ENCODE data around the gene FBXW2.

Gene FBXW2

GRCh38 chr9:120741191-120741590, 52.0 kb downstream of the FBXW2 start:
- no peak for FAIRE-seq

- FAIRE-seq, result no peak
Measured at GRCh38 chr9:120740132-120740531, 53.1 kb downstream of the FBXW2 start.

- FAIRE-seq, result no peak
Measured at GRCh38 chr9:120737416-120738165, 55.6 kb downstream of the FBXW2 start.

DNA sequence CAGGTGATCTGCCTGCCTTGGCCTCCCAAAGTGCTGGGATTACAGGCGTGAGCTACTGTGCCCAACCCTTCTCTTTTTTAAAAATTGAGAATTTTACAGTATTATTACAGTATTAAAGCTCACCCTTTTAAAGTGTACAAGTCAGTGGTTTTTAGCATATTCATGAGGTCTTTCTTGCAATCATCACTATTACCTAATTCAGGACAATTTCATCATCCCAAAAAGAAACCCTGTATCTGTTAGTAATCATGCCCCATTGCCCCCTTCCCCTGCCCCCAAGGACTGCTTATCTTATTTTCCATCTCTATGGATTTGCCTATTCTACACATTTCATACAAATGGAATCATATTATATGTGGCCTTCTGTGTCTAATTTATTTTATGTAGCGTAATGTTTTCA, 56.3 kb downstream of the FBXW2 start:
- FAIRE-seq, result no peak

GRCh38 chr9:120735415-120736126, 57.6 kb downstream of the FBXW2 start:
- no peak for FAIRE-seq

GRCh38 chr9:120734607-120735410, 58.4 kb downstream of the FBXW2 start:
- no peak for FAIRE-seq

GRCh38 chr9:120733190-120733589, 60.0 kb downstream of the FBXW2 start:
- no peak for FAIRE-seq

DNA sequence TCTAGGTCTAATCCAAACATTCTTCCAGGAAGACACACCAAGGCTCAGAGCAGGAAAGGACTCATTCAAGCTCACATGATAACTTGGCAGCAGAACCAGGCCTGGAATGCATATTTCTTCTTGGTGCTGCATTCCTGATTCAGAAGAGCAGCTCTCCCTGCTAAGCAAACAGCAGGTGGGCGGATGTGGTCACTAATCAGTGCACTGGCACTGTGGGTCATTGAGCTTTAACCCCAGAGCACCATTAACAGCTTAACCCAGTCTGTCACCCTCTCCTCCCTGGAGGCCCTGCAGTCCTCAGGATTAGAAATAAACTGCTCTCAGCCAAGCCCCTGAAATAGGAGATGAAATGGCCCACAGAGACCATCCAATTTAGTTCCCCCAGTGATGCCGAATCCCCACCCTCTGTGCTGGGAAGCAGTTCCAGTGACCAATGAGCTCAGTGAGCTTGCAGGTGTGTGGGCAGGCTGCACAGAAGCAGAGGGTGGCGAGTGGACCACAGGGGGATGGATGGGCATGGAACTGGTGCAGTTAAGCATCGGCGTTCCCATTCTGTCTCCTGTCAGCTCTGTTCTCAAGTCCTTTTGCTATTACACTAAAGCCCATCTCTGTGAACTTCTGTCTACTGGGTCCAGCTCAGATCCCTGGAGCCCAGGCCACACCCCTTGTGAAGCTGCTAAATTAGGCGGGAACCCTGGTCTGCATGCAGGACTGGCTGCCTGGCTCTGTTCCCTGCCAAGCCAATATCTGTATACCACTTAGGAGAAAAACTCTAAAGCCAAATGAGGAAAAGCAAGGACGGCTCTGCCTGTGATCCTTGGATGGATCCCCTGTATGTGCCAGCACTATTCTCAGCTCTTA, 62.3 kb downstream of the FBXW2 start:
- no peak for FAIRE-seq

- FAIRE-seq, result no peak
Measured at GRCh38 chr9:120729791-120730241, 63.4 kb downstream of the FBXW2 start.

- FAIRE-seq, result no peak
Measured at GRCh38 chr9:120726484-120726883, 66.7 kb downstream of the FBXW2 start.

GRCh38 chr9:120725907-120726306, 67.3 kb downstream of the FBXW2 start:
- FAIRE-seq, result no peak

DNA sequence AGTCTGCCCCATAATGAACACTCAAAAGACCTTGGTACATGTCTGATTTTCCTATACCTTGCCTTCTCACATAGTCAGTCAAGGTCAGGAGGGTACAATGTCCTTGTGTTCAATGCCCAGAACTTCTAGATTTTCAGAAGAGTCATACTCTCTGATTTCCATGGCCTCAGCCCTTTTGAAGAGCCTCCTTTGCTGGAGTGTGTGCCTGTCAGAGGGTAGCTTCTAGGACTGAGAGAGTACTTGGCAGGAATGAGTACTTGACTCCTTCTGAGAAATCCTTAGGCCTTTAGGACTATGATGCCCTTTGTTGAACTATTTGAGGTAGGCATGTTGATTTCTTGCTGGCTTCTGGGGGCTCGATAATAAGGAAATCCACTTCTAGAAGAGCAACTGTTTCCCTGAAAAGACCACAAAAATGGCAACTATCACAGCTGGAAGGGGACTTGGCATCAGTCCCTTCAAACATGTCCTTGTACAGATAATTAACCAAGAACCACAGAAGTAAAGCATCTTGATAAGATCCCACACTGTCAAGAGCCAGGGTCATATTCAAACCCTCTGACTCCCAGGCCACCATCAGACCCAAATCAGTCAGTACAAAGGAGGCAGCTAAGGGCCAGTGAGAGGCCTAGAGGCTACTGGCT, 68.3 kb downstream of the FBXW2 start:
- no peak for FAIRE-seq

- FAIRE-seq, result no peak
Measured at GRCh38 chr9:120723565-120723964, 69.7 kb downstream of the FBXW2 start.

DNA sequence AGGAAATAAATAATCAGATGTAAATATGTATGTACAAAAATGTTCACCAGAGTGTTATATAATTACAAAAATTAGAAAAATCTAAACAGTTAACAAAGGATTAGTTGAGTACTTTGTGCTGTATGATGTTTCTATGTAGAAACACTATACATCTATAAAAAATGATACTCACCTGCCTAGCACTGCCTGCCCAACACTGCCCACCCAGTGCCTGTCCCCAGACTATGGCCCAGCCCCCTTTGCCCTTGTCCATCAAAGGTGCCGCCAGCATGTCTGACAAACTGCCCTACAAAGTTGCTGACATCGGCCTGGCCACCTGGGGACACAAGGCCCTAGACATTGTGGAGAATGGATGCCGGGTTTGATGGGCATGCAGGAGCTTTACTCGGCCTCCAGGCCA, 72.8 kb downstream of the FBXW2 start:
- no peak for FAIRE-seq

DNA sequence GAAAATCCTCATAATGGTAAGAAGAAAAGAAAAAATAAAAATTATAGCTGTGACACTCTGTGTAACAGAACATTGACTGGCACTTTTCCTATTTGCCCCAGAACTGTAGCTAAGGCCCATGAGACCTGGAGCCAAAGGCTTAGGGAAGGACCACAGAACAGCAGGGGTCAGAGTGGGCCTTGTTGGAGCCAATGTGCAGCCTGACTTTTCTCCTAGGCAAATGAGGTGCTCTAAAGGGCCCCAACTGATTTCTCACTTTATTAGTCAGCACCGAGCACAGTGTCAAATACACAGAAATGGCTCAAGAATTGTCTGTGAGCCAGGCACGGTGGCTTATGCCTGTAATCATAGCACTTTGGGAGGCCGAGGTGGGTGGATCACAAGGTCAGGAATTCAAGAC, 74.9 kb downstream of the FBXW2 start:
- no peak for FAIRE-seq

GRCh38 chr9:120717176-120717575, 76.0 kb downstream of the FBXW2 start:
- no peak for FAIRE-seq

- no peak for FAIRE-seq
Measured at GRCh38 chr9:120716483-120716882, 76.7 kb downstream of the FBXW2 start.

DNA sequence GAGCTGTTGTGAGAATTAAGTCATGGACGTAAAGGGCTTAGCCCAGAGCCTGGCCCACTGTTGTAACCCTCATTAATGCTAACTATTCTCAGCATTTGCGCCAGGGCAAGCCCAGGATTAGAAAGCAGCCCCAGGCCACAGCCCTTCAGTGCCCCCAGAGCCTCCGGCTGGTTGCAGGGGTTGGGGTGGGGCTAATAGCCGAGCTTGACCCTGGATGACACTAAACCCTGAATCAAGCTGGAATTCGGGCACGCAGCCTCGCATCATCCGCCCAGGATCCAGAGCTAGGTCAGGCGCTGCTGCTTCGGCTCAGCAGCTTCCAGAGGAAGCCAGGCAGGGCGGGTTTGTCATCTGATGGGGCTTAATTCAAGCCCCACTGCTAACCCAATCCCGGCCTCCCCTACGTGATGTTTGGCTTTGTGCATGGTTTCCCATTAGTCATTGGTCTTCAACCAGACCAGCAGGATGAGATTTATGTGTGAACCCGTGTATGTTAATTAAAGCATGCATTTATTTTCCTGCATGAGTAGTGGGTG, 77.8 kb downstream of the FBXW2 start:
- FAIRE-seq, result no peak

DNA sequence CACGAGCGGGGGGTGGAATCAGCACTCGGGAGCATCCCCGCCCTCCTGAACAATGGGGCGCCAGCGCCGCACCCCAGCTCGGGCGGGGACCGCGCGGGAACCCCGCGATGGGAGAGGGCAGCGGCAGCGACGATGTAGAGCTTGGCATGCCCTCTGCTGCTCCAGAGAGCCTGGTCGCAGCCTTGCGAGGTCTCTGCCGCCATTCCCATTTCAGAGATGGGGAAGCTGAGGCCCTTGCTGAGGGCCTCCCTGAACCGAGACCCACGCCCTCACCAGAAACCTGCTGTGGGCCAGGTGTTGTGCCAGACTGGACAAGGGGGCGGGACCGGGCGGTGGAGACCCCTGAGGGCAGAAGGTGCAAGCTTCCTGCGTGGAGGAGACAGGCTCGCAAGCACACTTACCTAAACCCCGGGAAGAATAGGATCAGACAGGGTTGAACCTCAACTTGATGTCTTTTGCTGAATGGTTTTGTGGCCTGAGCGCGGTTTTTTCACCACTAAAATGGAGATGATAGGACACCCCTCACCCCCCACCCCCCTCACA, 78.3 kb downstream of the FBXW2 start:
- FAIRE-seq, result no peak

DNA sequence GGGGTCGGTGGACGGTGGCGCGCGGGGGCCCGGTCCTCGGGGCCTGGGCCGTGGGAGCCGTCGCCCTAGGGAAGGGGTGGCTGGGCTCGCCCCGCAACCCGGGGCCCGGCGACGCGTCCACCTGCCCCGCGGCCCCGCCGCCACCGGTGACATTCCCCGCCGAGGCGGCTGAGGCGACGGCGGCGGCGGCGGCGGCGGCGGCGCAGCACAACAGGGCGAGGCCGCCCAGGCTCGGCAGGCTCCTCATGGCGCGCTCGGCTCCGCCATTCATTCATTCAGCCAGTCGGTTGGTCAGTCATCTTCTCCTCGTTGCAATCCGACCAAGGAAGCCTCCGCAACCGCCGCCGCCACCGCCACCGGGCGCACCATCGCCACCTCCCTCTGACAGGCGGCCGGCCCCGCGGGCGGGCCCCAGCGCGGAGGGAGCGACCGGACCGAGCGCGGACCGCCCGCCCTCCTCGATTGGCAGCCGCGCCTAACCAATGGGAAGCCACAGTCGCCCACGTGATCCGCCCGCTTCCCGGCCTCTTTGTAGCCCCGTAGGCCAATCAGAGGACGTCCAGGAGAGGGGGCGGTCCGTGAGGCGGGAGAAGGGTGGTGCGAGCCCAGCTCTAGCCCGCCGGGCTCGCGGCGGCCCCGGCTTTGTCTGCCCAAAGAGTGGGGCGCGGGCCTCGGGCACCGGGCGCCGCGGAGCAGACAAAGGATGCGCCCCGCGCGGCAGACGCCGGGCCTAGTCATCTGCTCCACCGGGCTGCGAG, 78.9 kb downstream of the FBXW2 start, which contains the start of gene MEGF9:
TSS of gene MEGF9 (minus strand) at position 383 of the 758 bp plus-strand sequence. CDS start at position 271, 112 bp downstream.
- no peak for FAIRE-seq
